ENCODE data around the gene DCAF4. TPM values are rescaled to one million over a fixed set of nuclear protein-coding genes. Genes with fewer than 3 reads are reported as not detected.

DCAF4 gene
- total and polyA plus RNA-seq, 2 of the 4 experiments (the other 2 are of a cell fraction): 28.8 to 29.4 TPM

- no peak for TF ChIP-seq MAFK (IDR thresholded peaks at IDR 0.05; ENCODE audit: low read depth, low read length)
- no peak for TF ChIP-seq CEBPB (IDR thresholded peaks at IDR 0.05; ENCODE audit: low read depth, low read length)
These were observed 31.5 kb upstream of the DCAF4 start (continued) for GRCh38 chr14:72894623-72895378.

- Histone ChIP-seq H3K79me1 (ENCODE audit: low read depth in 1 of 2, low read length in 2 of 2) (no peaks in the 10 kb centered on the region; a peak in 1 of 4 replicates), H2BK15ac (ENCODE audit: low read depth, low read length) (no peak overlapping the region), H4K5ac (ENCODE audit: low read depth, low read length) (no peak overlapping the region), H4K8ac (ENCODE audit: low read depth in 2 of 2, low read length in 2 of 2) (no peak overlapping the region), H4K91ac (ENCODE audit: insufficient read depth, low read depth, low read length) (no peak overlapping the region), H2BK5ac (ENCODE audit: low read depth, low read length, poor library complexity, severe bottlenecking) (no peak overlapping the region), H3K27me3 (ENCODE audit: control insufficient read depth, insufficient read depth, low read length) (no peaks in the 10 kb centered on the region), H3K9ac (ENCODE audit: low read depth, low read length) (no peak overlapping the region), H3K4ac (ENCODE audit: low read depth, low read length) (no peak overlapping the region), H3K56ac (ENCODE audit: extremely low read depth, insufficient read depth, low read length) (no peak overlapping the region), H3K23ac (ENCODE audit: low read depth, low read length) (no peak overlapping the region), H3K4me1 (ENCODE audit: control insufficient read depth, insufficient read depth, low read length) (peaks cover 6% of the 10 kb centered on the region), H3K18ac (ENCODE audit: low read depth, low read length) (no peak overlapping the region), H2BK20ac (ENCODE audit: low read depth, low read length) (no peak overlapping the region), H4K20me1 (ENCODE audit: insufficient read depth, low read length) (no peaks in the 10 kb centered on the region), H3K9me3 (ENCODE audit: control insufficient read depth, insufficient read depth, low read length) (no peaks in the 10 kb centered on the region), H3K4me3 (ENCODE audit: insufficient read depth, low read depth, low read length) (no peak overlapping the region), H2BK120ac (ENCODE audit: low read depth, low read length) (no peak overlapping the region; the same call in 1 of the 2 replicates), H2AK9ac (replicated peaks; ENCODE audit: low read depth, low read length, poor library complexity) (no peak overlapping the region), H3K36me3 (ENCODE audit: control insufficient read depth, insufficient read depth, low read length) (no peaks in the 10 kb centered on the region), H3K9me1 (ENCODE audit: insufficient read depth, low read length) (no peaks in the 10 kb centered on the region; the same call in 1 of the 2 replicates), H3K4me2 (ENCODE audit: low read depth, low read length) (no peak overlapping the region), H3K14ac (replicated peaks; ENCODE audit: low read depth, low read length) (no peak overlapping the region), H2AK5ac (ENCODE audit: low read depth, low read length) (no peak overlapping the region), H3K27ac (ENCODE audit: insufficient read depth, low read length) (no peak overlapping the region), H2AFZ (replicated peaks; ENCODE audit: low read length, poor library complexity) (no peak overlapping the region)
- ChIA-PET CTCF (interaction anchor here (1.1 kb wide), 1 partner anchor 384 kb away, joined by 4 read pairs; no protein-coding TSS in a partner anchor), POLR2A (ENCODE audit: unreplicated experiment) (no interaction called here)
- no CpG with 5 or more reads among the region's 3 CpGs for WGBS, 2 experiments (ENCODE audit: extremely low coverage in 2 of 2, insufficient read length in 1 of 2)
- BruUV-seq (replicated peaks): no TSS peak
- intact Hi-C loops (cut with micrococcal nuclease) (no loop called here), dilution Hi-C loops (cut with HindIII; ENCODE audit: low sequenced_read_pairs, unreplicated experiment) (no loop called here), in situ Hi-C loops (cut with MboI; ENCODE audit: low sequenced_read_pairs) (no loop called here)
- ATAC-seq (ENCODE audit: low read depth): no peak
- no peak for DNase-seq
- TF ChIP-seq MAZ (IDR thresholded peaks at IDR 0.05; ENCODE audit: borderline replicate concordance, low read depth, low read length) (no peak), SMC3 (IDR thresholded peaks at IDR 0.05; ENCODE audit: low read depth, low read length) (no peak), CHD1 (IDR thresholded peaks at IDR 0.05; ENCODE audit: low read depth, low read length) (no peak), BHLHE40 (IDR thresholded peaks at IDR 0.05; ENCODE audit: low read depth, low read length) (no peak), FOS (IDR thresholded peaks at IDR 0.05; ENCODE audit: low read depth, low read length) (no peak), MAFK (IDR thresholded peaks at IDR 0.05; ENCODE audit: low read depth, low read length) (no peak), RFX5 (IDR thresholded peaks at IDR 0.05; ENCODE audit: low read depth, low read length) (no peak), NFE2L2 (IDR thresholded peaks at IDR 0.05; ENCODE audit: low read depth, low read length) (no peak), MXI1 (IDR thresholded peaks at IDR 0.05; ENCODE audit: borderline replicate concordance, low read depth, low read length) (no peak), CEBPB (IDR thresholded peaks at IDR 0.05; ENCODE audit: low read depth, low read length) (no peak), RCOR1 (IDR thresholded peaks at IDR 0.05; ENCODE audit: insufficient replicate concordance, low read length) (no peak), POLR2A (IDR thresholded peaks at IDR 0.05; ENCODE audit: low read depth, low read length) (no peak)
- TF ChIP-seq, protein P1, sequence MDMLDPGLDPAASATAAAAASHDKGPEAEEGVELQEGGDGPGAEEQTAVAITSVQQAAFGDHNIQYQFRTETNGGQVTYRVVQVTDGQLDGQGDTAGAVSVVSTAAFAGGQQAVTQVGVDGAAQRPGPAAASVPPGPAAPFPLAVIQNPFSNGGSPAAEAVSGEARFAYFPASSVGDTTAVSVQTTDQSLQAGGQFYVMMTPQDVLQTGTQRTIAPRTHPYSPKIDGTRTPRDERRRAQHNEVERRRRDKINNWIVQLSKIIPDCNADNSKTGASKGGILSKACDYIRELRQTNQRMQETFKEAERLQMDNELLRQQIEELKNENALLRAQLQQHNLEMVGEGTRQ (IDR thresholded peaks at IDR 0.05; ENCODE audit: low read depth, low read length): no peak
- TF ChIP-seq, protein P2, sequence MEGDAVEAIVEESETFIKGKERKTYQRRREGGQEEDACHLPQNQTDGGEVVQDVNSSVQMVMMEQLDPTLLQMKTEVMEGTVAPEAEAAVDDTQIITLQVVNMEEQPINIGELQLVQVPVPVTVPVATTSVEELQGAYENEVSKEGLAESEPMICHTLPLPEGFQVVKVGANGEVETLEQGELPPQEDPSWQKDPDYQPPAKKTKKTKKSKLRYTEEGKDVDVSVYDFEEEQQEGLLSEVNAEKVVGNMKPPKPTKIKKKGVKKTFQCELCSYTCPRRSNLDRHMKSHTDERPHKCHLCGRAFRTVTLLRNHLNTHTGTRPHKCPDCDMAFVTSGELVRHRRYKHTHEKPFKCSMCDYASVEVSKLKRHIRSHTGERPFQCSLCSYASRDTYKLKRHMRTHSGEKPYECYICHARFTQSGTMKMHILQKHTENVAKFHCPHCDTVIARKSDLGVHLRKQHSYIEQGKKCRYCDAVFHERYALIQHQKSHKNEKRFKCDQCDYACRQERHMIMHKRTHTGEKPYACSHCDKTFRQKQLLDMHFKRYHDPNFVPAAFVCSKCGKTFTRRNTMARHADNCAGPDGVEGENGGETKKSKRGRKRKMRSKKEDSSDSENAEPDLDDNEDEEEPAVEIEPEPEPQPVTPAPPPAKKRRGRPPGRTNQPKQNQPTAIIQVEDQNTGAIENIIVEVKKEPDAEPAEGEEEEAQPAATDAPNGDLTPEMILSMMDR (conservative IDR thresholded peaks at IDR 0.05; ENCODE audit: low read depth, low read length): no peak
These were observed 27.8 kb upstream of the DCAF4 start for GRCh38 chr14:72898448-72898847.

Data from IMR-90 (cell line).